Panc1 (cell line): ENCODE data around the gene FBLIM1. TPM values are rescaled to one million over a fixed set of nuclear protein-coding genes. Genes with fewer than 3 reads are reported as not detected.

Experiments
- ATAC-seq: fragments of 200-7000 bp; cut with Tn5 transposase; 2 replicates; pipeline ENCODE4 v1.9.1; 2020; ENCODE audit warnings: mild to moderate bottlenecking, moderate library complexity
- BruUV-seq: library from RNA; stranded (reverse); fragments of 400-500 nt; replicated peaks from 2 replicates; lab custom pipeline; 2021; lab: Mats Ljungman, UMichigan
- CTCF ChIA-PET: fragments of 300-600 bp; sonication (Branson Sonifier 250); formaldehyde crosslinking; loops from one replicate; lab custom pipeline; 2022; ENCODE audit warnings: antibody characterized with exemption; lab: Charles Lee
- POLR2A ChIA-PET: fragments of 300-600 bp; sonication (Branson Sonifier 250); formaldehyde crosslinking; loops from one replicate; lab custom pipeline; 2022; ENCODE audit warnings: antibody characterized with exemption; lab: Charles Lee
- DNase-seq: peaks from one replicate; pipeline ENCODE4 v3.0.0-alpha.2; 2010; ENCODE audit warnings: low read depth, low spot score
- H3K27ac ChIP-seq: 2 replicates; pipeline ENCODE4 v1.5.1; 2011; ENCODE audit warnings: mild to moderate bottlenecking, low read length, inconsistent platforms
- H3K27me3 ChIP-seq: fragments of 200-500 bp; sonication (Bioruptor generic); 2 replicates; pipeline ENCODE4 v1.6.0; 2014; ENCODE audit warnings: low read length, inconsistent platforms; ENCODE audit not compliant: control insufficient read depth, insufficient read depth
- H3K36me3 ChIP-seq: fragments of 200-500 bp; sonication (Bioruptor generic); 2 replicates; pipeline ENCODE4 v1.5.1; 2014; ENCODE audit warnings: inconsistent platforms, mild to moderate bottlenecking, low read length, moderate library complexity; ENCODE audit not compliant: control insufficient read depth, insufficient read depth
- H3K4me1 ChIP-seq: 2 replicates; pipeline ENCODE4 v1.5.1; 2011; ENCODE audit warnings: inconsistent platforms, mild to moderate bottlenecking, low read length, moderate library complexity; ENCODE audit not compliant: control insufficient read depth, insufficient read depth
- H3K4me3 ChIP-seq, 2 experiments: 2 replicates each; pipeline ENCODE4 v1.5.1; 2011 to 2012; ENCODE audit warnings: low read depth in 2 of 2, low read length in 2 of 2, mild to moderate bottlenecking in 2 of 2, inconsistent platforms in 1 of 2, moderate library complexity in 1 of 2
- H3K9me3 ChIP-seq: fragments of 200-500 bp; sonication (Bioruptor generic); 2 replicates; pipeline ENCODE4 v1.5.1; 2014; ENCODE audit warnings: low read depth, mild to moderate bottlenecking, inconsistent platforms, low read length, moderate library complexity; ENCODE audit not compliant: control insufficient read depth, insufficient read depth
- CTCF ChIP-seq: fragments of 450-650 bp; IDR thresholded peaks from 2 replicates; pipeline ENCODE4 v1.5.1; 2017; ENCODE audit warnings: mild to moderate bottlenecking
- POLR2AphosphoS5 ChIP-seq: IDR thresholded peaks from 2 replicates; pipeline ENCODE4 v1.6.1; 2012; ENCODE audit warnings: mild to moderate bottlenecking, low read depth, low read length, moderate library complexity
- REST ChIP-seq, 2 experiments: IDR thresholded peaks; 2 replicates each; pipeline ENCODE4 v1.6.1; 2011 to 2012; ENCODE audit warnings: low read depth in 2 of 2, control low read depth in 1 of 2, low read length in 1 of 2, mild to moderate bottlenecking in 1 of 2, moderate library complexity in 1 of 2; ENCODE audit not compliant: insufficient read depth in 1 of 2
- SIN3A ChIP-seq: IDR thresholded peaks from 2 replicates; pipeline ENCODE4 v1.6.1; 2012; ENCODE audit warnings: low read depth, mild to moderate bottlenecking, low read length, moderate library complexity, borderline replicate concordance; ENCODE audit not compliant: insufficient read depth
- TCF7L2 ChIP-seq: IDR thresholded peaks from 2 replicates; pipeline ENCODE4 v1.6.1; 2011; ENCODE audit warnings: mild to moderate bottlenecking, low read depth, low read length, inconsistent platforms
- in situ Hi-C: cut with HindIII; loops from 2 replicates; pipeline ENCODE4 v1.10.0; 2016; ENCODE audit warnings: low sequenced_read_pairs, low pct_unique_long_range_greater_than_20kb
- intact Hi-C: fragments of 100-400 bp; cut with micrococcal nuclease; formaldehyde crosslinking; loops from one replicate; pipeline ENCODE4 v1.10.0; 2022; ENCODE audit not compliant: unreplicated experiment
- total RNA-seq: library from RNA; stranded (reverse); gene quantifications from one replicate; pipeline ENCODE4 v1.2.1, GENCODE V29; 2021; ENCODE audit not compliant: unreplicated experiment

FBLIM1 gene
- total RNA-seq, 1 experiment from 2014 or later = 4.3 TPM

GRCh38 chr1:15723631-15724246, 34.9 kb upstream of the FBLIM1 start:
- TF ChIP-seq REST (IDR thresholded peaks at IDR 0.05; ENCODE audit: insufficient read depth in 1 of 2, low read depth in 2 of 2, low read length in 1 of 2) (no peak), CTCF (no peak)
- no TSS peak for BruUV-seq
- no peak overlapping the region for H3K27ac ChIP-seq
- POLR2A ChIA-PET = no interaction called here
- DNase-seq = no peak
- no peak for ATAC-seq
- H3K4me1 ChIP-seq = no peaks in the 10 kb centered on the region
- intact Hi-C loops = no loop called here
- in situ Hi-C loops = no loop called here
- H3K4me3 ChIP-seq = no peak overlapping the region
- no peaks in the 10 kb centered on the region; the same call in 1 of the 2 replicates for H3K36me3 ChIP-seq
- no peaks in the 10 kb centered on the region for H3K27me3 ChIP-seq
- no peaks in the 10 kb centered on the region for H3K9me3 ChIP-seq
- CTCF ChIA-PET = interaction anchor here (0.6 kb wide), 1 partner anchor 35 kb away, joined by 8 read pairs; no protein-coding TSS in a partner anchor

- Histone ChIP-seq H3K9me3 (no peaks in the 10 kb centered on the region), H3K4me1 (no peaks in the 10 kb centered on the region), H3K36me3 (no peaks in the 10 kb centered on the region), H3K4me3 (no peak overlapping the region), H3K27me3 (no peaks in the 10 kb centered on the region), H3K27ac (no peak overlapping the region)
- POLR2A ChIA-PET = no interaction called here
- CTCF ChIA-PET = interaction anchor here (0.5 kb wide), 1 partner anchor 130 kb away, joined by 5 read pairs; no protein-coding TSS in a partner anchor
- ATAC-seq (no peak), DNase-seq (no peak)
- intact Hi-C loops = no loop called here
- no TSS peak for BruUV-seq
- in situ Hi-C loops = no loop called here
- TF ChIP-seq CTCF (no peak), POLR2AphosphoS5 (no peak), TCF7L2 (no peak), REST (IDR thresholded peaks at IDR 0.05; ENCODE audit: insufficient read depth in 1 of 2, low read depth in 2 of 2, low read length in 1 of 2) (no peak), SIN3A (no peak)
These were observed 33.4 kb upstream of the FBLIM1 start for GRCh38 chr1:15724949-15725880.
